H1 (cell line): ENCODE measurements around the gene PCID2. TPM values are rescaled to one million over a fixed set of nuclear protein-coding genes. Genes with fewer than 3 reads are reported as not detected.

Experiments
- CTCF ChIA-PET: fragments of 300-600 bp; sonication (Branson Sonifier 250); formaldehyde crosslinking; loops from one replicate; lab custom pipeline; 2021; ENCODE audit not compliant: partially characterized antibody; lab: Charles Lee
- POLR2A ChIA-PET: fragments of 300-600 bp; sonication (Branson Sonifier 250); formaldehyde crosslinking; loops from one replicate; lab custom pipeline; 2021; ENCODE audit warnings: inconsistent platforms; ENCODE audit not compliant: partially characterized antibody; lab: Charles Lee
- DNase-seq, 2 experiments: peaks; one replicate each; pipeline versions ENCODE4 v3.0.0 to v3.0.0-alpha.2; 2010 to 2022; ENCODE audit warnings: low spot score in 2 of 2, low read depth in 1 of 2, mixed read lengths in 1 of 2
- FAIRE-seq: peaks from 2 replicates; lab custom pipeline; 2011; peaks lifted over from hg19 to GRCh38; lab: Jason Lieb, UNC
- H2AFZ ChIP-seq: 2 replicates; pipeline ENCODE4 v1.8.1; 2012; ENCODE audit warnings: low read length, inconsistent platforms
- H2AK5ac ChIP-seq: 2 replicates; pipeline ENCODE4 v1.6.1; 2013; ENCODE audit warnings: low read depth, low read length
- H2BK120ac ChIP-seq: replicated peaks from 2 replicates; pipeline ENCODE3; 2013; ENCODE audit warnings: low read depth, low read length, inconsistent platforms
- H2BK12ac ChIP-seq: 2 replicates; pipeline ENCODE4 v1.6.1; 2013; ENCODE audit warnings: low read depth, low read length
- H2BK15ac ChIP-seq: 2 replicates; pipeline ENCODE4 v1.6.1; 2013; ENCODE audit warnings: low read length
- H2BK20ac ChIP-seq: 2 replicates; pipeline ENCODE4 v1.6.1; 2013; ENCODE audit warnings: low read length
- H2BK5ac ChIP-seq: 2 replicates; pipeline ENCODE4 v1.6.1; 2013; ENCODE audit warnings: low read depth, low read length
- H3K14ac ChIP-seq: 2 replicates; pipeline ENCODE4 v1.6.1; 2013; ENCODE audit warnings: inconsistent platforms; ENCODE audit not compliant: insufficient read length
- H3K18ac ChIP-seq: 2 replicates; pipeline ENCODE4 v1.6.1; 2013; ENCODE audit warnings: low read length; ENCODE audit errors: extremely low read depth
- H3K23ac ChIP-seq: 2 replicates; pipeline ENCODE4 v1.6.1; 2013; ENCODE audit warnings: inconsistent platforms; ENCODE audit not compliant: insufficient read length
- H3K23me2 ChIP-seq: 2 replicates; pipeline ENCODE4 v1.6.1; 2013; ENCODE audit warnings: low read depth, low read length
- H3K27ac ChIP-seq: 2 replicates; pipeline ENCODE4 v1.6.1; 2011; ENCODE audit warnings: low read depth, low read length, inconsistent platforms
- H3K27me3 ChIP-seq, 4 experiments: replicated peaks in 1 of 4; 1 replicate in 1 of 4; 2 replicates in 3 of 4; pipeline versions ENCODE4 v1.6.1 to v1.8.1; 2011 to 2013; ENCODE audit warnings: low read length in 3 of 4, mild to moderate bottlenecking in 3 of 4, inconsistent platforms in 2 of 4, mixed read lengths in 2 of 4, moderate library complexity in 1 of 4; ENCODE audit not compliant: control insufficient read depth in 3 of 4, insufficient read depth in 3 of 4; ENCODE audit errors: extremely low read depth in 1 of 4
- H3K36me3 ChIP-seq, 4 experiments: 2 replicates each; pipeline versions ENCODE4 v1.6.1 to v1.8.1; 2011 to 2013; ENCODE audit warnings: mild to moderate bottlenecking in 4 of 4, low read length in 3 of 4, moderate library complexity in 2 of 4, control low read depth in 1 of 4, inconsistent platforms in 1 of 4; ENCODE audit not compliant: insufficient read depth in 4 of 4, control insufficient read depth in 2 of 4
- H3K4ac ChIP-seq: replicated peaks from 2 replicates; pipeline ENCODE3; 2013; ENCODE audit warnings: low read length, low read depth, mixed read lengths, inconsistent platforms; ENCODE audit not compliant: insufficient read length
- H3K4me1 ChIP-seq, 4 experiments: replicated peaks in 1 of 4; 1 replicate in 1 of 4; 2 replicates in 3 of 4; pipeline versions ENCODE4 v1.6.1 to v1.8.1; 2011 to 2013; ENCODE audit warnings: low read length in 3 of 4, inconsistent platforms in 2 of 4, mixed read lengths in 1 of 4; ENCODE audit not compliant: insufficient read depth in 4 of 4, control insufficient read depth in 3 of 4
- H3K4me2 ChIP-seq, 2 experiments: 2 replicates each; pipeline versions ENCODE4 v1.6.1 to v1.8.1; 2011 to 2013; ENCODE audit warnings: low read depth in 2 of 2, low read length in 2 of 2, control low read depth in 1 of 2, inconsistent platforms in 1 of 2, mild to moderate bottlenecking in 1 of 2; ENCODE audit not compliant: insufficient read depth in 1 of 2
- H3K4me3 ChIP-seq, 4 experiments: fragments of 200-600, 300-600 bp in 1 of 4; sonication (generic), shearing (Covaris generic), sonication (Bioruptor Twin) in 1 of 4; 2 replicates each; pipeline versions ENCODE4 v1.5.1 to v1.8.1; 2011 to 2016; ENCODE audit warnings: low read length in 4 of 4, low read depth in 3 of 4, control low read depth in 2 of 4, inconsistent platforms in 2 of 4, mild to moderate bottlenecking in 2 of 4, mixed read lengths in 1 of 4, moderate library complexity in 1 of 4; ENCODE audit not compliant: insufficient read depth in 2 of 4; ENCODE audit errors: extremely low read depth in 1 of 4
- H3K56ac ChIP-seq: replicated peaks from 2 replicates; pipeline ENCODE3; 2013; ENCODE audit warnings: low read depth, mild to moderate bottlenecking, mixed read lengths, low read length, inconsistent platforms; ENCODE audit not compliant: insufficient read length
- H3K79me1 ChIP-seq: 2 replicates; pipeline ENCODE4 v1.6.1; 2013; ENCODE audit warnings: low read depth, low read length, control low read depth
- H3K79me2 ChIP-seq, 2 experiments: 2 replicates each; pipeline versions ENCODE4 v1.6.1 to v1.8.1; 2012 to 2013; ENCODE audit warnings: low read length in 2 of 2, mild to moderate bottlenecking in 2 of 2, inconsistent platforms in 1 of 2; ENCODE audit not compliant: insufficient read depth in 2 of 2, control insufficient read depth in 1 of 2
- H3K9ac ChIP-seq, 4 experiments: replicated peaks in 1 of 4; 1 replicate in 1 of 4; 2 replicates in 3 of 4; pipeline versions ENCODE4 v1.6.1 to v1.8.1; 2011 to 2013; ENCODE audit warnings: low read depth in 3 of 4, low read length in 3 of 4, control low read depth in 2 of 4, mild to moderate bottlenecking in 2 of 4, moderate library complexity in 2 of 4, inconsistent platforms in 1 of 4; ENCODE audit errors: extremely low read depth in 1 of 4
- H3K9me3 ChIP-seq, 2 experiments: 2 replicates each; pipeline versions ENCODE4 v1.6.1 to v1.8.1; 2012 to 2013; ENCODE audit warnings: mild to moderate bottlenecking in 2 of 2, moderate library complexity in 2 of 2, control low read depth in 1 of 2, inconsistent platforms in 1 of 2, low read depth in 1 of 2, low read length in 1 of 2, mixed read lengths in 1 of 2; ENCODE audit not compliant: insufficient read depth in 2 of 2
- H4K20me1 ChIP-seq, 2 experiments: replicated peaks in 1 of 2; 2 replicates each; pipeline versions ENCODE3 to v1.8.1; 2011 to 2013; ENCODE audit warnings: inconsistent platforms in 2 of 2, low read length in 2 of 2, mild to moderate bottlenecking in 1 of 2; ENCODE audit not compliant: insufficient read depth in 2 of 2, control insufficient read depth in 1 of 2
- H4K5ac ChIP-seq: 2 replicates; pipeline ENCODE4 v1.6.1; 2013; ENCODE audit warnings: low read length, low read depth, mixed read lengths, inconsistent platforms; ENCODE audit not compliant: insufficient read length
- H4K8ac ChIP-seq: 2 replicates; pipeline ENCODE4 v1.8.0; 2013; ENCODE audit warnings: mild to moderate bottlenecking, moderate library complexity, low read length, inconsistent platforms; ENCODE audit not compliant: insufficient read depth; ENCODE audit errors: extremely low read depth
- H4K91ac ChIP-seq: replicated peaks from 2 replicates; pipeline ENCODE3; 2013; ENCODE audit warnings: low read length, mixed read lengths, inconsistent platforms; ENCODE audit not compliant: insufficient read length
- BRCA1 ChIP-seq: IDR thresholded peaks from 2 replicates; pipeline ENCODE4 v1.6.1; 2012; ENCODE audit warnings: low read depth, low read length, improper control_type of control experiment
- CHD1 ChIP-seq: IDR thresholded peaks from 2 replicates; pipeline ENCODE4 v1.6.1; 2012; ENCODE audit warnings: low read depth, low read length, improper control_type of control experiment
- MAFK ChIP-seq: IDR thresholded peaks from 2 replicates; pipeline ENCODE4 v1.6.1; 2012; ENCODE audit warnings: low read depth, mild to moderate bottlenecking, improper control_type of control experiment, low read length
- NANOG ChIP-seq: IDR thresholded peaks from 2 replicates; pipeline ENCODE4 v1.6.1; 2011; ENCODE audit warnings: low read length, low read depth, mild to moderate bottlenecking, inconsistent platforms; ENCODE audit not compliant: insufficient read depth, poor library complexity, severe bottlenecking
- RFX5 ChIP-seq: IDR thresholded peaks from 2 replicates; pipeline ENCODE4 v1.6.1; 2011; ENCODE audit warnings: low read depth, low read length, improper control_type of control experiment, borderline replicate concordance
- RXRA ChIP-seq: IDR thresholded peaks from 2 replicates; pipeline ENCODE4 v1.6.1; 2011; ENCODE audit warnings: low read depth, mild to moderate bottlenecking, low read length, moderate library complexity; ENCODE audit not compliant: insufficient read depth
- SAP30 ChIP-seq: fragments of 300-600 bp; sonication (generic); IDR thresholded peaks from 2 replicates; pipeline ENCODE4 v1.7.1; 2012; ENCODE audit warnings: low read length, moderate library complexity, mild to moderate bottlenecking, inconsistent platforms; ENCODE audit not compliant: insufficient read depth, insufficient replicate concordance
- SP2 ChIP-seq: IDR thresholded peaks from 2 replicates; pipeline ENCODE4 v1.6.1; 2012; ENCODE audit warnings: mild to moderate bottlenecking, low read length, inconsistent platforms
- SRF ChIP-seq: IDR thresholded peaks from 2 replicates; pipeline ENCODE4 v1.6.1; 2011; ENCODE audit warnings: mild to moderate bottlenecking, low read depth, low read length, moderate library complexity
- TAF7 ChIP-seq: optimal IDR thresholded peaks from 2 replicates; pipeline ENCODE3; 2011; ENCODE audit warnings: low read depth, mild to moderate bottlenecking, inconsistent platforms, low read length, moderate library complexity, borderline replicate concordance
- TBP ChIP-seq: IDR thresholded peaks from 2 replicates; pipeline ENCODE4 v1.6.1; 2011; ENCODE audit warnings: low read depth, low read length, improper control_type of control experiment
- WGBS, 2 experiments: shearing (Covaris generic) in 1 of 2; methylation state at CpG; one replicate each; pipeline versions ENCODE4 v1.1.6 to v1.1.7; 2013 to 2015; ENCODE audit warnings: low lambda C conversion rate in 2 of 2, mixed read lengths in 2 of 2, inconsistent platforms in 1 of 2, low coverage in 1 of 2, missing lambda C conversion rate in 1 of 2; ENCODE audit not compliant: insufficient replicate concordance in 2 of 2, insufficient coverage in 1 of 2, insufficient read length in 1 of 2; ENCODE audit errors: extremely low coverage in 1 of 2, missing lambda C conversion rate in 1 of 2; 5-methylcytosine and 5-hydroxymethylcytosine counted together
- polyA plus RNA-seq, 7 experiments: library from polyadenylated mRNA; depleted of rRNA in 3 of 7; stranded (reverse) in 5 of 7; unstranded in 2 of 7; fragments of >200 nt in 5 of 7; fragments of 200-250 nt in 2 of 7; gene quantifications; 1 replicate in 5 of 7; 2 replicates in 1 of 7; 4 replicates in 1 of 7; pipeline versions ENCODE4 v1.2.1 to v1.2.3, GENCODE V29; 2011 to 2013; ENCODE audit warnings: missing spikeins in 2 of 7, mixed read lengths in 2 of 7
- total RNA-seq: library from RNA; stranded (reverse); fragmentation: NEBNext Ultra II Directional; extraction: Animal tissue kit (Norgen Biotek cat#: 25700); gene quantifications from 2 replicates; pipeline ENCODE4 v1.2.1, GENCODE V29; 2021

PCID2 gene
- total and polyA plus RNA-seq, 2 of the 8 experiments (the other 6 are each of a cell fraction or from before 2014, with no cell fraction given): 72.4 to 72.8 TPM

- H3K14ac ChIP-seq: no peak overlapping the region
- H3K27me3 ChIP-seq: no peaks in the 10 kb centered on the region
- H3K4me2 ChIP-seq: no peak overlapping the region
- POLR2A ChIA-PET: interaction anchor here (1.5 kb wide), 1 partner anchor 31 kb away, joined by 5 read pairs; the partner anchor contains the start of genes CUL4A and PCID2
- no peaks in the 10 kb centered on the region for H4K20me1 ChIP-seq
- DNase-seq (no peak), FAIRE-seq (no peak)
- H2BK15ac ChIP-seq: no peak overlapping the region
- no peaks in the 10 kb centered on the region for H3K79me2 ChIP-seq
- no peak overlapping the region for H4K5ac ChIP-seq
- no peak overlapping the region for H2AFZ ChIP-seq
- peaks cover 0 to 3% (median 0%) of the 10 kb centered on the region in 4 experiments; a peak in 3 of 7 replicates for H3K4me1 ChIP-seq
- no peak overlapping the region for H3K27ac ChIP-seq
- no peak overlapping the region for H2BK12ac ChIP-seq
- H3K9ac ChIP-seq: no peak overlapping the region
- H4K8ac ChIP-seq: no peak overlapping the region
- no peak overlapping the region for H3K23ac ChIP-seq
- H2BK120ac ChIP-seq: no peak overlapping the region
- no peak overlapping the region for H3K4me3 ChIP-seq
- 97% methylated on average over 6 of the region's 6 CpGs; no CpG with 5 or more reads in 1 of the 2 experiments for WGBS, 2 experiments
- H3K79me1 ChIP-seq: no peaks in the 10 kb centered on the region
- no peak overlapping the region for H3K4ac ChIP-seq
- no peaks in the 10 kb centered on the region for H3K23me2 ChIP-seq
- H4K91ac ChIP-seq: no peak overlapping the region
- no peak overlapping the region for H3K18ac ChIP-seq
- H3K9me3 ChIP-seq: no peaks in the 10 kb centered on the region
- H2AK5ac ChIP-seq: no peak overlapping the region
- H2BK20ac ChIP-seq: no peak overlapping the region
- no peak for TF ChIP-seq CHD1
- no peak for TF ChIP-seq SRF
- no peak for TF ChIP-seq TBP
- no peak for TF ChIP-seq BRCA1
- TF ChIP-seq RXRA: no peak
- TF ChIP-seq NANOG: no peak
- TF ChIP-seq RFX5: no peak
- TF ChIP-seq TAF7: no peak
- TF ChIP-seq MAFK: no peak
- TF ChIP-seq SAP30: no peak
- TF ChIP-seq SP2: no peak
- no peak overlapping the region for H3K56ac ChIP-seq
- peaks cover 16 to 58% (median 27%) of the 10 kb centered on the region in 4 experiments for H3K36me3 ChIP-seq
- no peak overlapping the region for H2BK5ac ChIP-seq
- CTCF ChIA-PET: no interaction called here
Measured at GRCh38 chr13:113239986-113240385, 31.5 kb upstream of the PCID2 start.
